Measurements from ENCODE around the gene SCYGR5. TPM values are rescaled to one million over a fixed set of nuclear protein-coding genes. Genes with fewer than 3 reads are reported as not detected.

SCYGR5 gene
- not detected in 2 replicates for total RNA-seq

GRCh38 chr2:227666631-227667170, at the start of gene SCYGR5:
SCYGR5 (plus strand) TSS chr2:227666804; CDS start chr2:227666804, 0 bp downstream.

GRCh38 chr2:227617316-227618230, 49.0 kb upstream of the SCYGR5 start, which contains the start of gene SCYGR4:
SCYGR4 (plus strand) TSS chr2:227617498; CDS start chr2:227617498, 0 bp downstream.

Other genes with a start within 250 kb of the SCYGR5 start
- gene AGFG1, start 194.6 kb upstream of the SCYGR5 start, total RNA-seq, result 56.0 and 68.4 TPM in 2 replicates
- not detected in 2 replicates for gene SCYGR2, start 67.9 kb upstream of the SCYGR5 start, total RNA-seq
- gene SCYGR3, start 52.0 kb upstream of the SCYGR5 start, total RNA-seq, result not detected in 2 replicates
- 0.09 TPM in 1 of 2 replicates, not detected in the other for gene SCYGR4, start 49.3 kb upstream of the SCYGR5 start, total RNA-seq
- 1.0 and 2.1 TPM in 2 replicates for gene SLC19A3, start 51.2 kb downstream of the SCYGR5 start, total RNA-seq
- gene SCYGR6, start 58.0 kb downstream of the SCYGR5 start, total RNA-seq, result not detected in 2 replicates
- gene SCYGR7, start 61.5 kb downstream of the SCYGR5 start, total RNA-seq, result not detected in 2 replicates
- not detected in 2 replicates for gene SCYGR8, start 79.1 kb downstream of the SCYGR5 start, total RNA-seq
- gene CCL20, start 147.0 kb downstream of the SCYGR5 start, total RNA-seq, result 0.28 TPM in 1 of 2 replicates, not detected in the other
- 0.14 and 0.55 TPM in 2 replicates for gene DAW1, start 204.8 kb downstream of the SCYGR5 start, total RNA-seq